Stimulated activated naive CD8-positive, alpha-beta T cell treated with anti-CD3 and anti-CD28 coated beads, Interleukin-15, Interleukin-2, amounts not matched to agents 100 U/mL and 50 U/mL, for 24 hours (primary cell): ENCODE results near the gene WNT11.

ENCODE experiments used
- ATAC-seq: fragments of 150-1000 bp; cut with Tn5 transposase; one replicate; pipeline ENCODE4 v1.10.0; 2021
- DNase-seq: peaks from one replicate; pipeline ENCODE4 v3.0.0; 2021

The WNT11 gene

GRCh38 chr11:76218449-76219178, 12.3 kb upstream of the WNT11 start:
- ATAC-seq (no peak), DNase-seq (no peak)

GRCh38 chr11:76217653-76218160, 11.4 kb upstream of the WNT11 start:
- DNase-seq, result no peak
- ATAC-seq, result no peak

GRCh38 chr11:76216536-76217325, 10.4 kb upstream of the WNT11 start:
- no peak for ATAC-seq
- no peak for DNase-seq

DNA sequence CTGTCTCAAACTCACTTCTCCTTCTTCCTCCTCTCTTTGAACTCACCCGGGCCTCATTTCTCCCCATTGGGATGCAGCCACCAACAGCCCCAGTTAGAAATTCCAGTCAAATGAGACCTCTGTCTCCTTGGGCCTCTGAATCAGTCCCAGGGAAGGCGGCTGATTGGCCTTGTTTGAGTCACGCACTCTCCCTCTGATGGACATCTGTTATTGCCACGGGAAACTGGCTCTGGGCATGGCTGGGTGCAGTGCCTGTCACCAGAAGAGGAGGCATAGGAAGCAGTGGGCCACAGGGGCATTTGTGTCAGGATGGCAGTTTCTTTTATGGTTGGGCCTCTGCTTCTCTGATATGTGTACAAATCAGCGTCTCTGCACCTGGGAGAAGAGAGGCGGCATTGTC, 9.6 kb upstream of the WNT11 start:
- DNase-seq, result no peak
- ATAC-seq, result no peak

DNA sequence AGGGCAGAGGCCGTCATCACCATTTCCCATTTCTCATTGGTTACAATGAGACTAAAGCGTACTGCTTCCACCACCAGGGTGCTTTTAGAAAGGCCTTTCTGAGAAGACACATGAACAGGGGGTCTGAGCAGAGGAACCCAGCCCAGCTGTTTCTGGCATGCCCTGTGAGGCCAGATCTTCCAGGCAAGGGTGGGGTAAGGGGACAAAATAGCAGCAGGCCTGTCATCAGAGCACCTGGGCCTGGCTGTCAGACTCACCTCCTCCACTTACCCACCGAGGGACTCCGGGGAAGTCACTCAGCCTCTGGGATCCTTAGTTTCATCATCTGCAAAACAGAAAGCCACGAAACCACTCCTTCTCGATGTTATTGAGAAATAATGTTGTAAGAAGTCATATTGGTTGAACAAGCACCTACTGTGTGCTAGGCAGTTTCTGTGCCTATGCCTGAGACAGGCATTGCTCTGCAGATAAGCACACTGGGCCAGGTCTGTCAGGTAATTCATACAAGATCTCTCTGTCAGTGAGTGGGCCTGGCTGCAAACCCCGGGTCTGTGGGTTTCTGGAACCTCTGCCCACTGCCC, 8.8 kb upstream of the WNT11 start:
- ATAC-seq (no peak), DNase-seq (no peak)

DNA sequence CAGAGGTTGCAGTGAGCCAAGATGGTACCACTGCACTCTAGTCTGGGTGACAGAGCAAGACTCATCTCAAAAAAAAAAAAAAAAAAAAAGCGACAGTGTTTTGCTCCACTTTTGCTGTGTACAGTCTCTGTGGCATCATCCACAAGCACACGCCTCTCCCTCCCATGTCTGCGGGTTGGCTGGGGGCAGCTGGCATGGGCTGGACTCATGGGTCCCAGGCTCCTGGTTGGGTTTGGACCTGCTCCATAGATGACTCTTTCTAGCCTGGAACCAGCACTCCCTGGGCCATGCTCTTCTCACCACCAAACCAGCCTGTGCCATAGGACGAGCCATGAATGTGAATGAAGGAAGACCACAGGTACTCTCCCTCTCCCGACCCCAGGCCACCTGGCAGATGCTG, 7.9 kb upstream of the WNT11 start:
- ATAC-seq (no peak), DNase-seq (no peak)

- ATAC-seq (no peak), DNase-seq (no peak)
Measured at GRCh38 chr11:76212086-76213035, 6.1 kb upstream of the WNT11 start.

GRCh38 chr11:76210931-76211851, 4.9 kb upstream of the WNT11 start:
- ATAC-seq (no peak), DNase-seq (no peak)

DNA sequence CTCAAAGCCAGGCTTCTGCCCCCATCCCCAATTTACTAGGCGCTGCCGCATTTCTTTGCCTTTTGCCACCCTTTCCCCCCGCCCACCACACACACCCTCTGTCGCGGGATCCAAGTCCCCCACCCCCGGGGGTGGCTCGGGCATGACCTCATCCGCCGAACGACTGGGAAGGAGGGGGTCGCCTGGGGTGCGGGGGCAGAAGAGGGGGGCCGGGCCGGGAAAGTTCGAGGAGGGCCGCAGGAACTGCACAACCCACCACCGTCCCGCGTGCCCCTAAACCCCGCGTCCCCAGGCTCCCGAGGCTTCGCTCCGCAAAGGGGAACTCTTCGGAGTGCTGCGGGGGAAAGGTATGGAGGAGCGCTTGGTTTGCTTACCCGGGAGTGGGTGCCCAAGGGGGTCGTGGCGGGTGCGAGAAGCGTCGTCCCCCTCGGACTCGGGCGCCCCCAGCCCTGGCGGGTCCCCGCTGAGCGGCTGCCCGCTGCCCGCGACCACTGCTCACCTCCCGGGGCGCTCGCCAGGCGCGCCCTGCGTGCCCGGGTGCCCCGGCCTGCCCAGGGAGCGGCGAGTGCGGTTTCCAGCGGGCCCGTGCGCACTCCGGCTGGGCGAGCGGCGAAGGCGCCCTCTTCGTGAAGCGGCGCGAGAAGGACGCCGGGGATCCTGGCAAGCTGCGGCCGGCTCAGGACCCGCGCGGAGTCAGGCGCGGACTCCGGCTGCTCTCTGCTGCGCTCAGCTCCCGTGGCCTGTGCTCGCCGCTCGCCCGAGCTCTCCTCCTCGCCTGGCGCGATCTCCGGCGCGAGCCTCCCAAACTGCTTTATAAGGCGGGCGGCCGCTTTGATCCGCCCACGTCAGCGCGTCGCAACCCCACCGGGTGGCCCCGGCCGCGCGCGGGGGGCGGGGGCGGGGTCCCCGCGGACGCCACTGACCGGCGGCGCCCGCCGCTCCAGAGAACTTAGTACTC, 4.0 kb upstream of the WNT11 start:
- ATAC-seq (no peak), DNase-seq (no peak)

DNA sequence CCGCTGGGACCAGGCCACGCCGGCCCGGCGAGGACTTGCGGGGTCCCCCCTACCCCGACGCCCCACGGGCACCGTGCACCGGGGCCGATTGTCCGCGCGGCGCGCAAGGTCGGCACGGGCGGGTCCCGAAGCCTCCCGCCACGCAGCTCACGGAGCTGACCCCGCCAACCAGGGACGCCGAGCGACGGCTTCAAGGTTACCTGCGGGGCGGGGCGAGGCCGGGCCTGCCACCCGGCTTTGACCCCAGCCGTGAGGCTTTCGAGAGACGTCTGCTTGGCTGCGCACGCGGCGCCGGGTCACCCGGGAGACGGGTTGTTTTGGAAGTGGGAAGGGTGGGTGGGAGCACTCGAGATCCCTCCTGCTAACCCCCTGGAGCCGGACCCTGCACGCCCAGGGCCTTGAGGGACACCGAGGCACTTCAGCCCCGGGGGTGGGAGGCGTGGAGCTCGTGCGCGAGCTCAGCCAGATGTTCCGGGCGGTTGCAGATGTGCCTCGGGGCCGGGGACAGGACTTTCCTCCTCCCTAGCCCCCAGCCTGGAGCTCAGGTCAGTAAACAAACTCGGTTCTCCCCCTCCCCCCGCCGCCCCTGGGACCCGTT, 3.2 kb upstream of the WNT11 start:
- peak; percentile 43 for DNase-seq
- no peak for ATAC-seq

- ATAC-seq (peak; percentile 66), DNase-seq (peak; percentile 89)
Measured at GRCh38 chr11:76208438-76209374, 2.4 kb upstream of the WNT11 start.

GRCh38 chr11:76207642-76208401, 1.5 kb upstream of the WNT11 start:
- ATAC-seq (peak; percentile 61), DNase-seq (peak; percentile 85)

DNA sequence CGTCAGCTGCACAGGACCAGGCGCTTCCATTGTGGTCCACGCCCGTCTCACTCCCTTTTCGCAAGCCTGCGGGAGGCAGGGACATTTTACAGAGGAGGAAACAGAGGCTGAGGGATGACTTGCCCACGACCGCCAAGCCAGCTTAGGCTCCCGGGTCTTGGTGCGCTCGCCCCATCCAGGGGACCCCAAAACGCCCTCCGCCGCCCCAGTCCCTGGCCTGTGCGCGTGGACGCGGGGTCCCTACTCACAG, 300 bp downstream of the WNT11 start:
- DNase-seq (no peak), ATAC-seq (no peak)

- no peak for ATAC-seq
- no peak for DNase-seq
Measured at GRCh38 chr11:76205252-76206076, 838 bp downstream of the WNT11 start.

GRCh38 chr11:76203937-76204336, 2.4 kb downstream of the WNT11 start:
- ATAC-seq (no peak), DNase-seq (no peak)

DNA sequence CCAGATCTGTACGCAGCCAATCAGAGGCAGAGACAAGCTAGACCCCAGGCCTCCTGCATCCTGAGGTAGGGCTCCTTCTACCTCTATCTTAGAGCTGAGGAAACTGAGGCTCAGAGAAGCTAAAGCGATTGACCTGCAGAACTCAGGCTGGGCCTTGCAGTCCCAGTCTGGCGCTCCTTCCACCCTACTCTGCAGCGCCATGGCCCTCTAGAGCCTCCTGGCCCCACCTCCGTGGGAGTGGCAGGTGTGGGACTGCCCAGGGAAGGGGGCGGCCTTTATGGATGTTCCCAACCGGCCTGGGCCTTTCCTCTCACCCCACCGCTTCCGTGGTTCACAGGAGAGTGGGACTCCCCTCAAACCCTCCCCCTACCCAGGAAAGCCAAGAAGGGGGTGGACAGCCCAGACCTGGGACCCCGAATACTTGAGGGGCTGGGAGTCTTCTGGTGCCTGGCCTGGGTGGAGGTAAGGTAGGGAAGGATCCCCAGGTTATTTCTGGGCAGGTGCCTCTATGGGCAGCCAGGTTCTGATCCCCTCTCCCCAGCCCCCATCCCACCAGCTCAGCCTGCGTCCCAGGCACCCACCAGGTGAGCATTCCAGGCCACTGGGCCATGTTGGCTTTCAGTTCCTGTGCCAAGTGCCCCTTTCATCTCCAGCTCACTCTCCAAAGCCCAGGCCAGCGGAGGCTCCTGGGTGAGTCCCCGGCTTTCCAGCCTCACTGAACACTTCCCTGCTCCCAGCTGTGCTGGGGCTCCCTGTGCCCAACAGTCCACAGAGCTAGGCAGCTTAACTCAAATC, 3.0 kb downstream of the WNT11 start:
- ATAC-seq, result no peak
- DNase-seq, result no peak
